Erythroblast (primary cell): Measurements from ENCODE around the gene SMIM41.

Experiments
- GATA1 ChIP-seq: IDR thresholded peaks from 2 replicates; pipeline ENCODE4 v1.6.1; 2011; ENCODE audit warnings: low read depth, mild to moderate bottlenecking, control low read depth, low read length, moderate library complexity
- POLR2A ChIP-seq: IDR thresholded peaks from 2 replicates; pipeline ENCODE4 v1.6.1; 2011; ENCODE audit warnings: mild to moderate bottlenecking, low read length

DNA sequence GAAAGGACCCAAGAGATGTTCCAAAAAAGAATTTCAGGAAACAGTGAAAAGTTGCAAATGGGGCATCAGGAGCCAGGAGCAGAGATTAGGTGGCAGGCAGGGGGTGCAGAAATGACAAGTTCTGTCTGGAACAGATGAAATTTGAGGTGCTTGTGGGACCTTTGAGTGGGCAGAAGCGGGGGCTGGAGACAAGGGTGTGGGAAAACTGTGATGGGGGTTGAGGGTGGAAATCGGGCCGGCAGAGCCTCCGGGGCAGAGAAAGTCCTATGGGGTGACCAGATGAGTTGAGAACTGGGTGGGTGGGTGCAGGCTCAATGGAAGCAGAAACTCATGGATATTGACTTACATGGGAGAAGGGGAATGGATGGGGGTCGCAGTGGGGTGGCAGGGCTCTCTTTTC, 29.8 kb upstream of the SMIM41 start:
- TF ChIP-seq POLR2A: no peak
- no peak for TF ChIP-seq GATA1
